HG03469 (cell line): Measurements from ENCODE around the gene OR5D13.

Experiments used
- ATAC-seq: cut with Tn5 transposase; IDR thresholded peaks from one replicate; pipeline ENCODE4 v1.9.1; 2021; ENCODE audit warnings: mild to moderate bottlenecking, moderate library complexity, moderate number of reproducible peaks; ENCODE audit not compliant: unreplicated experiment

OR5D13 gene, protein sequence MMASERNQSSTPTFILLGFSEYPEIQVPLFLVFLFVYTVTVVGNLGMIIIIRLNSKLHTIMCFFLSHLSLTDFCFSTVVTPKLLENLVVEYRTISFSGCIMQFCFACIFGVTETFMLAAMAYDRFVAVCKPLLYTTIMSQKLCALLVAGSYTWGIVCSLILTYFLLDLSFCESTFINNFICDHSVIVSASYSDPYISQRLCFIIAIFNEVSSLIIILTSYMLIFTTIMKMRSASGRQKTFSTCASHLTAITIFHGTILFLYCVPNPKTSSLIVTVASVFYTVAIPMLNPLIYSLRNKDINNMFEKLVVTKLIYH

DNA sequence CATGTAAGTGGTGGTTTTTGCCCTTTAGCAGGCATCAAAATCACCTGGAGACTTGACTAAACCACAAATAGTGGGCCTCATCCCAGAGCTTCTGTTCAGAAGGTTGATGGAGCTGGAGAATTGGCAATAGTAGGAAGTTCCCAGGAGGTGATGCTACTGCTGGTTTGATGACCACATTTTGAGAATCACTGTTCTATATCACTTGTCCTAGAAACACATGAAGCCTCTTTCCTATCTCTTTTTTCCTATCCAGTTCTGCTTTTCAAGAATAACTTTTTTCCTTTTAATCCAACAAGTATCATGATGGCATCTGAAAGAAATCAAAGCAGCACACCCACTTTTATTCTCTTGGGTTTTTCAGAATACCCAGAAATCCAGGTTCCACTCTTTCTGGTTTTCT is at the start of gene OR5D13:
OR5D13 (plus strand) TSS at position 301 of the 400 bp plus-strand sequence; CDS start at position 301, 0 bp downstream.
- ATAC-seq, result no peak

- no peak for ATAC-seq
Observed at GRCh38 chr11:55726715-55727324, 46.4 kb upstream of the OR5D13 start.

- ATAC-seq, result no peak
Observed at GRCh38 chr11:55732936-55733335, 40.3 kb upstream of the OR5D13 start.

GRCh38 chr11:55791606-55792005 is 18.4 kb downstream of the OR5D13 start:
- no peak for ATAC-seq

GRCh38 chr11:55793321-55793720 is 20.1 kb downstream of the OR5D13 start:
- no peak for ATAC-seq

- no peak for ATAC-seq
Observed at GRCh38 chr11:55795256-55795655, 22.0 kb downstream of the OR5D13 start, which contains the start of gene OR5D14. Gene OR5D14 (plus strand): TSS chr11:55795556. CDS start chr11:55795556, 0 bp downstream.

- no peak for ATAC-seq
Observed at GRCh38 chr11:55806248-55806647, 33.0 kb downstream of the OR5D13 start.

DNA sequence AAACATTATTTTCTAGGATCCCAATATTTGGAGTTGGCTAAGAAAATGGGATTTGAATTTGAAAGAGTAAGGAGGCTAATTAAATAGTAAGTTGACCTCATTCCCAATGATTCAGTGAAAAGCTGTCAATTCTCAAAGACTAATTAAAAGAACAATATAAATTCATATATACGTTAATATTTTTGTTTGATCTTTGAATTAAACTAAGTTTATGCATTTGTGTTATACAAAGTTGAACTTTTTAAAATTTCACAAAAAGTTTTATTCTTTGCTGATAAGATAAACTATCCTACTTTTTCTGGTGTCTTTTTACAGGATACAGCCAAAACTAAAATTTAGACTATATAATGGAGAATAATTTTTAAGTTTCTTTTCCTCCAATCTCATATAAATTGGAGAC is 37.8 kb downstream of the OR5D13 start, which contains the start of gene OR5L1:
OR5L1 (plus strand) TSS at position 301 of the 400 bp plus-strand sequence. CDS start 100 bp downstream, outside the sequence.
- no peak for ATAC-seq

GRCh38 chr11:55819330-55819729 is 46.1 kb downstream of the OR5D13 start, which contains the start of gene OR5D18:
Gene OR5D18 (plus strand): TSS chr11:55819630. CDS start chr11:55819630, 0 bp downstream.
- ATAC-seq, result no peak
